ENCODE results near the gene GAD1.

DNA sequence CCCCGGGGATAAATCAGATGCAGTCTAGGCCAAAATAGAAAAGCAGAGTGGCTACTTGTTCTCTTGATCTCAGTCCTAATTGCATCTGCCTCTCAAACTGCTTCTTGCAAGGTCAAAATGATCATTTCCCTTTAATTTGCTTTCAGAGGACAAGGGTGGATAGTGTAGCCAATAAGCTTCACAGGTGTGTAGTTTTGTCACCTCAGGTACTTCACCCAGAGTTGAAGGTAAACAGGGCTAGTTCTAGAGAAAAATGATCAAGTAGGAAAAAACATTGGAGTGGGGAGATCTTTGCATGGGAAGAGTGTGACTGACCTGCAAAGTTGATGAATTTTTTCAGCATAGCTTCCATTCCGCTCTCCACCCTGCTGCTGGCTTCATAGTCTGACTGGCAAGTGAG is 37.8 kb upstream of the GAD1 start:
- TF ChIP-seq, protein P1, sequence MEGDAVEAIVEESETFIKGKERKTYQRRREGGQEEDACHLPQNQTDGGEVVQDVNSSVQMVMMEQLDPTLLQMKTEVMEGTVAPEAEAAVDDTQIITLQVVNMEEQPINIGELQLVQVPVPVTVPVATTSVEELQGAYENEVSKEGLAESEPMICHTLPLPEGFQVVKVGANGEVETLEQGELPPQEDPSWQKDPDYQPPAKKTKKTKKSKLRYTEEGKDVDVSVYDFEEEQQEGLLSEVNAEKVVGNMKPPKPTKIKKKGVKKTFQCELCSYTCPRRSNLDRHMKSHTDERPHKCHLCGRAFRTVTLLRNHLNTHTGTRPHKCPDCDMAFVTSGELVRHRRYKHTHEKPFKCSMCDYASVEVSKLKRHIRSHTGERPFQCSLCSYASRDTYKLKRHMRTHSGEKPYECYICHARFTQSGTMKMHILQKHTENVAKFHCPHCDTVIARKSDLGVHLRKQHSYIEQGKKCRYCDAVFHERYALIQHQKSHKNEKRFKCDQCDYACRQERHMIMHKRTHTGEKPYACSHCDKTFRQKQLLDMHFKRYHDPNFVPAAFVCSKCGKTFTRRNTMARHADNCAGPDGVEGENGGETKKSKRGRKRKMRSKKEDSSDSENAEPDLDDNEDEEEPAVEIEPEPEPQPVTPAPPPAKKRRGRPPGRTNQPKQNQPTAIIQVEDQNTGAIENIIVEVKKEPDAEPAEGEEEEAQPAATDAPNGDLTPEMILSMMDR (IDR thresholded peaks at IDR 0.05) = no peak
- no peak for TF ChIP-seq POLR2A (IDR thresholded peaks at IDR 0.05)
- no peak for TF ChIP-seq POLR2AphosphoS5 (IDR thresholded peaks at IDR 0.05)

All from suprapubic skin (tissue), 4 donors.